Measurements from ENCODE around the gene PLPPR2.
A peak's percentile ranks its signal among the peaks of the same experiment; 100 is the strongest.

The PLPPR2 gene

GRCh38 chr19:11382898-11383705 is 27.9 kb downstream of the PLPPR2 start:
- H3K27ac ChIP-seq: peak overlapping the region; percentile 56
- ChIA-PET CTCF (interaction anchor here (0.5 to 1.8 kb wide), 15 partner anchors 14 to 316 kb away, joined by 3 to 11 read pairs (median 4); partner anchors contain the start of gene ELAVL3), POLR2A (ENCODE audit: low non-redundant PET) (interaction anchor here (0.6 to 2.1 kb wide), 2 partner anchors 37 to 99 kb away, joined by 10 read pairs; no protein-coding TSS in a partner anchor)
- TF ChIP-seq CTCF (conservative IDR thresholded peaks at IDR 0.05; ENCODE audit: low read depth): peak; percentile 70
- DNase-seq (ENCODE audit: low spot score): no peak

DNA sequence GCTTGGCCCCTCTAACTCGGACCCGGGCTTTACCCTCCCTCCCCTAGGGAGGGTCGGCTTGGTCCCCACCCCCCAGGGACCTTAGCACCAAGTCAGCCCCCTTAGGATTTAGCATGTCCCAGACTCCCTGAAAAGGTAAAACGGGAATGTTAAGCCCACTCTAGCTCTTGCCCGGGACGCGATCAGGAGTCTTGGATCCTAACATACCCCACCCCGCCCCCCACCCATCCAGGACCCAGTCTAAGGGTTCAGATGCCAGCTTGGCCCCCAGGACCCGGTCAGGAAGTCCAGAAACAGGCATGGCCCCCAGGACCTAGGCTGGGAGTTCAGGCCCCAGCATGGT is 28.4 kb downstream of the PLPPR2 start:
- no peak for DNase-seq (ENCODE audit: low spot score)
- TF ChIP-seq CTCF (conservative IDR thresholded peaks at IDR 0.05; ENCODE audit: low read depth): no peak
- ChIA-PET CTCF (interaction anchor here (0.6 to 1.8 kb wide), 5 partner anchors 39 to 99 kb away, joined by 3 to 11 read pairs (median 4); partner anchors contain the start of gene ELAVL3), POLR2A (ENCODE audit: low non-redundant PET) (interaction anchor here (2.1 kb wide), 1 partner anchor 99 kb away, joined by 10 read pairs; no protein-coding TSS in a partner anchor)
- peak overlapping the region; percentile 56 for H3K27ac ChIP-seq

DNA sequence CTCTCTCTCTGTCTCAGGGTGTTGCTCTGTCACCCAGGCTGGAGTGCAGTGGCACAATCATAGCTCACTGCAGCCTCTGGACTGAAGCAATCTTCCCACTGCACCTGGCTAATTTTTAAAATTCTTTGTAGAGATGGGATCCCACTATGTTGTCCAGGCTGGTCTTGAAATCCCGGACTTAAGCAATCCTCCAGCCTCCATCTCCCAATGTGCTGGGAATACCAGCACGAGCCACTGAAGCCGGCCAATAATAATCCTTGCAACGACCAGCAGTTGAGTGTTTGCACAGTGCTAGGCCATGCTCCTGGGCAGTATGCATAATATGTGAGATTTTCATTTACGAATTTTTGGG is 29.5 kb downstream of the PLPPR2 start:
- POLR2A ChIA-PET (ENCODE audit: low non-redundant PET): interaction anchor here (0.7 kb wide), 1 partner anchor 520 kb away, joined by 10 read pairs; no protein-coding TSS in a partner anchor
- no peak for TF ChIP-seq CTCF (conservative IDR thresholded peaks at IDR 0.05; ENCODE audit: low read depth)
- CTCF ChIA-PET: interaction anchor here (0.6 to 0.7 kb wide), 2 partner anchors 536 to 1347 kb away, joined by 3 read pairs; partner anchors contain the start of gene C19orf38
- H3K27ac ChIP-seq: peak overlapping the region; percentile 28
- no peak for DNase-seq (ENCODE audit: low spot score)

DNA sequence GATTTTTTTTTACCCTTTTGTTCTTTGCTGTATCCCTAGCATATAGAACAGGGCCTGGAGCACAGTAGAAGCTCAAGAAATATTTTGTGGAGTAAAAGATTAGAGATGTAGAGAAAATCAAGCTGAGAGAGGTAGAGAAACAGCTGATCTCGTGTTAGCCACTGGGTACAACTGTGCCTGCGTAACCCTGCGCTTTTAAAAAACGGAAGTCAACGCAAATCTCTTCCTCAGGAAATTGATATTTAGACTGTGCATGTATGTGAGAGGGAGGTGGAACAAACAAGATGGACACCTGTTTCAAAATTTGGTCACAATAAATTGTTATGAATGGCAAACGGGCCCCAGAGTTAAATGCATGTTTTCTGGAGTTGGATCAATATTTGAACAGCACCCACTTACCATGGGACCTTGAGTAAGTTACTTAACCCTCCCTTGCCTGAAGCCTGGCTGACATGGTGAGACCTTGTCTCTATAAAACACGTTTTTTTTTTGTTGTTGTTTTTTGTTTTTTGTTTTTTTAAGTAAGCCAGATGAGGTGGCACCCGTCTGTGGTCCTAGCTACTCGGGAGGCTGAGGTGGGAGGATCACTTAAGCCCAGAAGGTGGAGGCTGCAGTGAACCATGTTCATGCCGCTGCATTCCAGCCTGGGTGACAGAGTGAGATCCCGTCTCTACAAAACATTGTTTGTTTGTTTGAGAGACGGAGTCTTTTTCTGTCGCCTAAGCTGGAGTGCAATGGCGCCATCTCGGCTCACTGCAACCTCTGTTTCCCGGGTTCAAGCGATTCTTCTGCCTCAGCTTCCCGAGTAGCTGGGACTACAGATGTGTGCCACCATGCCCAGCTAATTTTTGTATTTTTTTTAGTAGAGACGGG is 32.2 kb downstream of the PLPPR2 start:
- no peak for TF ChIP-seq CTCF (conservative IDR thresholded peaks at IDR 0.05; ENCODE audit: low read depth)
- no peak overlapping the region for H3K27ac ChIP-seq
- CTCF ChIA-PET: interaction anchor here (0.6 kb wide), 2 partner anchors 141 to 217 kb away, joined by 3 read pairs; no protein-coding TSS in a partner anchor
- no peak for DNase-seq (ENCODE audit: low spot score)
- POLR2A ChIA-PET (ENCODE audit: low non-redundant PET): no interaction called here

DNA sequence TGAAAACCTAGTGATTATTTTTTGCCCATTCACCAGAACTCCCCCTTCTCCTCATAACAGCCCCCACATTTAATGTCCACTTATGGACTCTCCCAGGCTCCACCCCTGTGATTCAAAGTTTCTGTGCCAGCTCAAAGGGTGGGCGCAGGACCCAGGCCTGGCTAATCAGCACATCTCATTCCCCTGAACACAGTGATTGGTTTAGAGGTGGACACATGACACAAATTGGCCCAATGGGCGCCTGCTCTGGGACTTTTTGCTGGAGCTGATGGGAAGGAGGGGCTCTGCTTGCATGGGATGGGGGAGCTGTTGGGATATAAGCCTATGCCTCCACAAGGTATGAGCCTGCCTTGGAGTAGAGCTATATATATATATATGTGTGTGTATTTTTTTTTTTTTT is 35.1 kb downstream of the PLPPR2 start:
- no peak for TF ChIP-seq CTCF (conservative IDR thresholded peaks at IDR 0.05; ENCODE audit: low read depth)
- ChIA-PET POLR2A (ENCODE audit: low non-redundant PET) (no interaction called here), CTCF (interaction anchor here (1.0 to 1.8 kb wide), 2 partner anchors 8 to 9 kb away, joined by 4 to 9 read pairs; no protein-coding TSS in a partner anchor)
- DNase-seq (ENCODE audit: low spot score): no peak
- no peak overlapping the region for H3K27ac ChIP-seq
